NOMO-1 treated with dmso at 0.1 percent for 144 hours (cell line): ENCODE results near the gene EBF4.
"Not testable (repeated sequence)": the region's sequence is repeated elsewhere in the genome, so short reads cannot be mapped to it uniquely, and the experiment has no call there.

Source experiments
- DNase-seq: peaks from one replicate; lab custom pipeline; 2025; ENCODE audit not compliant: unreplicated experiment; lab: John Stamatoyannopoulos, UW

Gene EBF4

DNA sequence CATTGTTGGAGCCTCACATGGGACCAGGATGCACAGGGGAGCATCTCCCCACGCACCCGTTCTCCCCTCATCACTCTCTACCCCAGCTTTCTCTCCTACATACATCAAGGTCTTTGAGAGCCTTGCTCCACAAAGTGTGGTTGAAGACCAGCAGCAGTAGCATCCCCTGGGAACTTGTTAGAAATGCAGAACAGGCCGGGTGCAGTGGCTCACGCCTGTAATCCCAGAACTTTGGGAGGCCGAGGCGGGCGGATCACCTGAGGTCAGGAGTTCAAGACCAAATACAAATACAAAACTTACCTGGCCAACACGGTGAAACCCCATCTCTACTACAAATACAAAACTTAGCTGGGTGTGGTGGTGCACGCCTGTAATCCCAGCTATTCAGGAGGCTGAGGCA is 115.3 kb downstream of the EBF4 start:
- DNase-seq, result not testable (repeated sequence)

DNA sequence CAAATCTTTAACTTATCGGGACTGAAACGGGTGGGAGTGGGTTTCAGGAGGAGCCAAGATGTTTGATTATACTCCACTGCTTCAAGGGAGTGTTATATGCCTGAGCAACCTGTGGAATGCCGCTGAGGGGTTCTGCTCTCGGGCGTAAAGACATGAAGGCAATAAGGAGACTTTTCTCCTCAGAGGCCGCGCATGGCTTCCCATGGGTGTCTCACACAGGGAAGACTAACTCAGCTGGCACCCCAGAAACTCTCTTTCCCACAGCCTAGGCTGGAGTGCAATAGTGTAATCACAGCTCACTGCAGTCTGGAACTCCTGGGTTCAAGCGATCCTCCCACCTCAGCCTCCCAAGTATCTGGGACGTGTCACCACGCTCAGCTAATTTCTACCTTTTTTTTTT is 117.1 kb downstream of the EBF4 start:
- DNase-seq, result no peak
